ENCODE data around the gene TIMELESS.

- TF ChIP-seq CTCF (IDR thresholded peaks at IDR 0.05; ENCODE audit: low read length) (no peak), EZH2 (optimal IDR thresholded peaks at IDR 0.05; ENCODE audit: low read depth, low read length) (no peak), EZH2phosphoT487 (IDR thresholded peaks at IDR 0.05; ENCODE audit: low read length) (no peak)
Measured at GRCh38 chr12:56454557-56454956, 5.3 kb upstream of the TIMELESS start, which contains the start of gene MIP.
